HEK293 (cell line): ENCODE results near the gene PLS3.

Experiments used
- CTCF ChIA-PET: fragments of 350-600 bp; formaldehyde crosslinking; extraction: SDS; loops from one replicate; lab custom pipeline; 2021; ENCODE audit warnings: antibody characterized with exemption; lab: Yijun Ruan, JAX
- POLR2A ChIA-PET: fragments of 300-600 bp; formaldehyde crosslinking; extraction: SDS; loops from one replicate; lab custom pipeline; 2020; ENCODE audit warnings: antibody characterized with exemption, inconsistent platforms; lab: Yijun Ruan, JAX
- H3K27ac ChIP-seq: fragments of 200-500 bp; sonication (Bioruptor generic); 2 replicates; pipeline ENCODE4 v1.5.1; 2014; ENCODE audit warnings: low read depth, low read length, control low read depth, inconsistent platforms; ENCODE audit errors: extremely low read depth
- H3K36me3 ChIP-seq, 2 experiments: fragments of 200-500 bp in 1 of 2; sonication (Bioruptor generic) in 1 of 2; 1 replicate in 1 of 2; 2 replicates in 1 of 2; pipeline ENCODE4 v1.5.1; 2014 to 2017; ENCODE audit warnings: inconsistent platforms in 2 of 2, low read length in 2 of 2; ENCODE audit not compliant: control insufficient read depth in 2 of 2, insufficient read depth in 1 of 2
- H3K4me1 ChIP-seq: fragments of 200-500 bp; sonication (Bioruptor generic); 2 replicates; pipeline ENCODE4 v1.5.1; 2014; ENCODE audit warnings: mild to moderate bottlenecking, low read length, inconsistent platforms; ENCODE audit not compliant: control insufficient read depth, insufficient read depth
- H3K4me3 ChIP-seq: 2 replicates; pipeline ENCODE4 v1.5.1; 2011; ENCODE audit warnings: low read depth, mild to moderate bottlenecking, control low read depth, low read length, moderate library complexity
- H3K9me3 ChIP-seq: fragments of 200-500 bp; sonication (Bioruptor generic); 2 replicates; pipeline ENCODE4 v1.5.1; 2014; ENCODE audit warnings: low read depth, low read length, inconsistent platforms; ENCODE audit not compliant: control insufficient read depth, insufficient read depth
- EGR2 ChIP-seq: fragments of 450-650 bp; formaldehyde crosslinking; IDR thresholded peaks from 2 replicates; pipeline ENCODE4 v1.5.1; 2016; ENCODE audit warnings: low read depth, missing biosample characterization, missing genetic modification characterization
- GLIS1 ChIP-seq: fragments of 450-650 bp; formaldehyde crosslinking; IDR thresholded peaks from 2 replicates; pipeline ENCODE4 v1.5.1; 2016; ENCODE audit warnings: missing biosample characterization, missing genetic modification characterization
- GLIS2 ChIP-seq: fragments of 450-650 bp; formaldehyde crosslinking; IDR thresholded peaks from 2 replicates; pipeline ENCODE4 v1.5.1; 2016; ENCODE audit warnings: missing biosample characterization, missing genetic modification characterization
- PRDM1 ChIP-seq: fragments of 450-650 bp; formaldehyde crosslinking; IDR thresholded peaks from 2 replicates; pipeline ENCODE4; 2016; ENCODE audit warnings: missing biosample characterization, missing genetic modification characterization
- TRIM28 ChIP-seq: IDR thresholded peaks from 2 replicates; pipeline ENCODE4 v1.6.1; 2011; ENCODE audit warnings: low read length, control low read depth, borderline replicate concordance
- YY2 ChIP-seq: fragments of 450-650 bp; formaldehyde crosslinking; IDR thresholded peaks from 2 replicates; pipeline ENCODE4 v1.5.1; 2016; ENCODE audit warnings: missing biosample characterization, missing genetic modification characterization
- ZBTB21 ChIP-seq: fragments of 450-650 bp; formaldehyde crosslinking; IDR thresholded peaks from 2 replicates; pipeline ENCODE4 v1.5.1; 2017; ENCODE audit warnings: missing biosample characterization, missing genetic modification characterization
- ZFHX2 ChIP-seq: fragments of 450-650 bp; formaldehyde crosslinking; conservative IDR thresholded peaks from 2 replicates; pipeline ENCODE4 v1.5.1; 2016; ENCODE audit warnings: missing biosample characterization, missing genetic modification characterization
- ZNF10 ChIP-seq: fragments of 450-650 bp; formaldehyde crosslinking; IDR thresholded peaks from 2 replicates; pipeline ENCODE4 v1.5.1; 2017; ENCODE audit warnings: missing biosample characterization, missing genetic modification characterization
- ZNF146 ChIP-seq: fragments of 450-650 bp; formaldehyde crosslinking; IDR thresholded peaks from 2 replicates; pipeline ENCODE4 v1.5.1; 2016; ENCODE audit warnings: missing biosample characterization, missing genetic modification characterization
- ZNF335 ChIP-seq: fragments of 450-650 bp; formaldehyde crosslinking; conservative IDR thresholded peaks from 2 replicates; pipeline ENCODE4 v1.5.1; 2016; ENCODE audit warnings: missing biosample characterization, missing genetic modification characterization
- ZNF529 ChIP-seq: fragments of 450-650 bp; formaldehyde crosslinking; IDR thresholded peaks from 2 replicates; pipeline ENCODE4 v1.5.1; 2017; ENCODE audit warnings: missing genetic modification characterization, missing biosample characterization; ENCODE audit not compliant: insufficient replicate concordance
- ZNF544 ChIP-seq: fragments of 450-650 bp; formaldehyde crosslinking; IDR thresholded peaks from 2 replicates; pipeline ENCODE4 v1.5.0; 2017; ENCODE audit warnings: missing biosample characterization, missing genetic modification characterization
- ZNF624 ChIP-seq: fragments of 450-650 bp; formaldehyde crosslinking; IDR thresholded peaks from 2 replicates; pipeline ENCODE4 v1.5.1; 2017; ENCODE audit warnings: missing biosample characterization, missing genetic modification characterization
- ZNF660 ChIP-seq: fragments of 450-650 bp; IDR thresholded peaks from 2 replicates; pipeline ENCODE4 v1.5.1; 2018; ENCODE audit warnings: missing biosample characterization, mild to moderate bottlenecking, missing genetic modification characterization
- TF ChIP-seq, protein P1 (sequence below): fragments of 450-650 bp; formaldehyde crosslinking; IDR thresholded peaks from 2 replicates; pipeline ENCODE4 v1.5.1; 2016; ENCODE audit warnings: missing biosample characterization, missing genetic modification characterization
- TF ChIP-seq, protein P2 (sequence below): fragments of 450-650 bp; formaldehyde crosslinking; IDR thresholded peaks from 2 replicates; pipeline ENCODE4 v1.5.1; 2016; ENCODE audit warnings: missing biosample characterization, missing genetic modification characterization
- TF ChIP-seq, protein P3 (sequence below): fragments of 450-650 bp; formaldehyde crosslinking; IDR thresholded peaks from 2 replicates; pipeline ENCODE4 v1.5.1; 2017; ENCODE audit warnings: missing biosample characterization, missing genetic modification characterization
- TF ChIP-seq, protein P4 (sequence below): fragments of 450-650 bp; formaldehyde crosslinking; IDR thresholded peaks from 2 replicates; pipeline ENCODE4 v1.5.1; 2017; ENCODE audit warnings: missing biosample characterization, missing genetic modification characterization
- TF ChIP-seq, protein P5 (sequence below): fragments of 450-650 bp; formaldehyde crosslinking; IDR thresholded peaks from 2 replicates; pipeline ENCODE4 v1.5.1; 2016; ENCODE audit warnings: missing biosample characterization, missing genetic modification characterization
- TF ChIP-seq, protein P6 (sequence below): fragments of 450-650 bp; formaldehyde crosslinking; IDR thresholded peaks from 2 replicates; pipeline ENCODE4 v1.5.1; 2016; ENCODE audit warnings: missing biosample characterization, missing genetic modification characterization

PLS3 gene

DNA sequence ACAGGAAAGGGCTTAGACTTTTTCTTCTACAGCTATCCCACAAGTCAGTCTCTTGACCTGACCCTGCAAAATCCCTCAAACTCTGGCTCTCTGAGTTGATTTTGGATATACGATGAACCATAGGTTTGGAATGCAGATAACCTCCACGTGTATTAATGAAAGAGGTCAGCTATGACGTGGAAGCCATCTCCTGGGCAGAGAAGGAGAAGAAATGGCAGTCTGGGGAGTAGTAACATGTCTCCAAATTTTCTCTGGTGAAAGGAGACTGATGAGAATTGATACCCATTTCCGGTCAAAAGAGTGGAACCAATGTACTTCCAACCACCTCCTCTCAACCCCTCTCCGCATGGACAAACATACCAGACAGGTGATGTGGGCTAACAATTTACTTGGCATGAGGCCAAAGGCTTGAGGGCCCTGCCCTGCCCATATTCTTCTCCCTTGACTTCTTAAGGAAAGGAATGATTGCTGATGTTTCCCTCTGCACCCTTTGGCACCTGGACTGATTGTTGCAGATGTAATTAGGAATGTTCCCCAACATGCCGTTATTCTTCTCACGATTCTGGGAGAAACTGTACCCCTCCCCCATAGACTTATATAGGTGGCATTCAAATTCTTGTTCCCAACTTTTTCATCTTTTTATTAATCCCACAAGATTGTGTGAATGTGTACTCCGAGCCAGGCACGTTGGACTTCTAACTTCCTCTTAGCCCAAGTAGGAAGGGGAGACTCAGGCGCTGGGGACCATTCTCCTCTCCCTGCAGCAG is 580 bp upstream of the PLS3 start (continued):
- 0 out of 2 replicates have a peak, but pooled peaks have one; percentile 63 for TF ChIP-seq ZBTB21 (tag by site-specific recombination)
- TF ChIP-seq PRDM1 (tag by site-specific recombination), result peak; percentile 83
- 0 out of 2 replicates have a peak, but pooled peaks have one; percentile 51 for TF ChIP-seq ZNF544 (tag by site-specific recombination)
- TF ChIP-seq ZNF529 (tag by site-specific recombination), result peak; percentile 22
- peak; percentile 95 for TF ChIP-seq ZNF335 (tag by site-specific recombination)
- TF ChIP-seq, protein P1, sequence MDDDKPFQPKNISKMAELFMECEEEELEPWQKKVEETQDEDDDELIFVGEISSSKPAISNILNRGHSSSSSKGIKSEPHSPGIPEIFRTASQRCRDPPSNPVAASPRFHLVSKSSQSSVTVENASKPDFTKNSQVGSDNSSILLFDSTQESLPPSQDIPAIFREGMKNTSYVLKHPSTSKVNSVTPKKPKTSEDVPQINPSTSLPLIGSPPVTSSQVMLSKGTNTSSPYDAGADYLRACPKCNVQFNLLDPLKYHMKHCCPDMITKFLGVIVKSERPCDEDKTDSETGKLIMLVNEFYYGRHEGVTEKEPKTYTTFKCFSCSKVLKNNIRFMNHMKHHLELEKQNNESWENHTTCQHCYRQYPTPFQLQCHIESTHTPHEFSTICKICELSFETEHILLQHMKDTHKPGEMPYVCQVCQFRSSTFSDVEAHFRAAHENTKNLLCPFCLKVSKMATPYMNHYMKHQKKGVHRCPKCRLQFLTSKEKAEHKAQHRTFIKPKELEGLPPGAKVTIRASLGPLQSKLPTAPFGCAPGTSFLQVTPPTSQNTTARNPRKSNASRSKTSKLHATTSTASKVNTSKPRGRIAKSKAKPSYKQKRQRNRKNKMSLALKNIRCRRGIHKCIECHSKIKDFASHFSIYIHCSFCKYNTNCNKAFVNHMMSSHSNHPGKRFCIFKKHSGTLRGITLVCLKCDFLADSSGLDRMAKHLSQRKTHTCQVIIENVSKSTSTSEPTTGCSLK (tag by site-specific recombination), result no peak
- TF ChIP-seq, protein P2, sequence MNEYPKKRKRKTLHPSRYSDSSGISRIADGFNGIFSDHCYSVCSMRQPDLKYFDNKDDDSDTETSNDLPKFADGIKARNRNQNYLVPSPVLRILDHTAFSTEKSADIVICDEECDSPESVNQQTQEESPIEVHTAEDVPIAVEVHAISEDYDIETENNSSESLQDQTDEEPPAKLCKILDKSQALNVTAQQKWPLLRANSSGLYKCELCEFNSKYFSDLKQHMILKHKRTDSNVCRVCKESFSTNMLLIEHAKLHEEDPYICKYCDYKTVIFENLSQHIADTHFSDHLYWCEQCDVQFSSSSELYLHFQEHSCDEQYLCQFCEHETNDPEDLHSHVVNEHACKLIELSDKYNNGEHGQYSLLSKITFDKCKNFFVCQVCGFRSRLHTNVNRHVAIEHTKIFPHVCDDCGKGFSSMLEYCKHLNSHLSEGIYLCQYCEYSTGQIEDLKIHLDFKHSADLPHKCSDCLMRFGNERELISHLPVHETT, result peak; percentile 38; the same call in 1 of the 2 replicates
- TF ChIP-seq, protein P3, sequence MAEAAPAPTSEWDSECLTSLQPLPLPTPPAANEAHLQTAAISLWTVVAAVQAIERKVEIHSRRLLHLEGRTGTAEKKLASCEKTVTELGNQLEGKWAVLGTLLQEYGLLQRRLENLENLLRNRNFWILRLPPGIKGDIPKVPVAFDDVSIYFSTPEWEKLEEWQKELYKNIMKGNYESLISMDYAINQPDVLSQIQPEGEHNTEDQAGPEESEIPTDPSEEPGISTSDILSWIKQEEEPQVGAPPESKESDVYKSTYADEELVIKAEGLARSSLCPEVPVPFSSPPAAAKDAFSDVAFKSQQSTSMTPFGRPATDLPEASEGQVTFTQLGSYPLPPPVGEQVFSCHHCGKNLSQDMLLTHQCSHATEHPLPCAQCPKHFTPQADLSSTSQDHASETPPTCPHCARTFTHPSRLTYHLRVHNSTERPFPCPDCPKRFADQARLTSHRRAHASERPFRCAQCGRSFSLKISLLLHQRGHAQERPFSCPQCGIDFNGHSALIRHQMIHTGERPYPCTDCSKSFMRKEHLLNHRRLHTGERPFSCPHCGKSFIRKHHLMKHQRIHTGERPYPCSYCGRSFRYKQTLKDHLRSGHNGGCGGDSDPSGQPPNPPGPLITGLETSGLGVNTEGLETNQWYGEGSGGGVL, result no peak
- TF ChIP-seq GLIS1, result peak; percentile 37; the same call in 1 of the 2 replicates
- TF ChIP-seq, protein P4, sequence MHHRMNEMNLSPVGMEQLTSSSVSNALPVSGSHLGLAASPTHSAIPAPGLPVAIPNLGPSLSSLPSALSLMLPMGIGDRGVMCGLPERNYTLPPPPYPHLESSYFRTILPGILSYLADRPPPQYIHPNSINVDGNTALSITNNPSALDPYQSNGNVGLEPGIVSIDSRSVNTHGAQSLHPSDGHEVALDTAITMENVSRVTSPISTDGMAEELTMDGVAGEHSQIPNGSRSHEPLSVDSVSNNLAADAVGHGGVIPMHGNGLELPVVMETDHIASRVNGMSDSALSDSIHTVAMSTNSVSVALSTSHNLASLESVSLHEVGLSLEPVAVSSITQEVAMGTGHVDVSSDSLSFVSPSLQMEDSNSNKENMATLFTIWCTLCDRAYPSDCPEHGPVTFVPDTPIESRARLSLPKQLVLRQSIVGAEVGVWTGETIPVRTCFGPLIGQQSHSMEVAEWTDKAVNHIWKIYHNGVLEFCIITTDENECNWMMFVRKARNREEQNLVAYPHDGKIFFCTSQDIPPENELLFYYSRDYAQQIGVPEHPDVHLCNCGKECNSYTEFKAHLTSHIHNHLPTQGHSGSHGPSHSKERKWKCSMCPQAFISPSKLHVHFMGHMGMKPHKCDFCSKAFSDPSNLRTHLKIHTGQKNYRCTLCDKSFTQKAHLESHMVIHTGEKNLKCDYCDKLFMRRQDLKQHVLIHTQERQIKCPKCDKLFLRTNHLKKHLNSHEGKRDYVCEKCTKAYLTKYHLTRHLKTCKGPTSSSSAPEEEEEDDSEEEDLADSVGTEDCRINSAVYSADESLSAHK (tag by site-specific recombination), result no peak
- peak; percentile 44; the same call in 1 of the 2 replicates for TF ChIP-seq TRIM28

DNA sequence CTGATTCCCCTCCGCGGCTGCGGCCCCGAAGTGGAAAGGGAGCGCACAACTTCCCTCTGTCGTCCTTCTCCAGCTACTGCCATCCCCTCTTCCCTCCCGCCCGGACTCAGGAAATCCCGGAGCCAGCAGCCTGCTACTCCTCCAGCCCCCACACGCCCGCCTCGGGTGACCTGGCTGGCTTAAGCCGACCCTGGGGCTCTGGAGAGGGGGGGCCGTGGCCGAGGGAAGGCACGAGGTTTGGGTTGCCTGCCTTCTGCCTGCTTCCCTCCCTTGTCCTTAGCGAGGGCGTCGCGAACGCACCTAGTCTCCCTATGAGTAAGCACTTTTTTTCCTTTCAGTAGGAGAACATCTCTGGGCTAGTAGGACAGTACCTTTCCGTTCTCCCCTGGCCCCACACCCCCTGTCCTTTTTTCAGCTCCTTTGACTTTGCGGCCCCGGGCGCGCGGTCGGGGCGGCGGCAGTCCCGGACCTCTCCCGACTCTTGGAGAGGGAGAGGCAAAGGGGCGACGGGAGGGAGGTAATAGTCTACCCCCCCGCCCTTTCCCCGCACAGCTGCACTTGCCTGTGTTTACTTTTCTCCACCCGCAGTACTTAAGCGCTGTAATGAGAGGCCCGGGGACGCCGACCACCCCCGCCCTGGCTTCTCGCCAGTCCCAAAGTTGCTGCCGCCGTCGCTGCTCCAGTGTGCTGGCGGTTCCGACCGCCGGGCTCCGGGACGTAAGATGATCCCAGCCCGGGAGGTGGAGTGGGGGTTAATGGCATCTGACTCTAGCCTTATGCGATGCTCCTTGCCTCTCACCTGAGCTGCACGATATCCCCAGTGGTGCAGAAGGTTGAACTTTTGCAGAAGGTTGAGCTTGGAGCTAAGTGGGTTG is 868 bp downstream of the PLS3 start:
- Histone ChIP-seq H3K4me3 (peak overlapping the region; percentile 91), H3K4me1 (peaks cover 4% of the 10 kb centered on the region; the same call in 1 of the 2 replicates), H3K36me3 (peaks cover 0 to 10% of the 10 kb centered on the region in 2 experiments; a peak in 1 of 3 replicates), H3K9me3 (no peaks in the 10 kb centered on the region), H3K27ac (peak overlapping the region; percentile 95)
- ChIA-PET POLR2A (interaction anchor here (0.6 to 2.6 kb wide), 14 partner anchors 9 to 385 kb away, joined by 3 to 15 read pairs (median 4); no protein-coding TSS in a partner anchor), CTCF (interaction anchor here (0.6 to 1.7 kb wide), 6 partner anchors 19 to 231 kb away, joined by 3 to 5 read pairs (median 3); no protein-coding TSS in a partner anchor)
- TF ChIP-seq ZNF624 (tag by site-specific recombination), result no peak
- peak; percentile 94 for TF ChIP-seq GLIS1
- no peak for TF ChIP-seq YY2 (tag by site-specific recombination)
- peak; percentile 37; the same call in 1 of the 2 replicates for TF ChIP-seq ZNF660
- peak; percentile 89 for TF ChIP-seq ZFHX2 (tag by site-specific recombination)
- no peak for TF ChIP-seq ZNF10 (tag by site-specific recombination)
- TF ChIP-seq ZNF146 (tag by site-specific recombination), result no peak
- TF ChIP-seq GLIS2 (tag by site-specific recombination), result peak; percentile 70; the same call in 1 of the 2 replicates
- TF ChIP-seq EGR2 (tag by site-specific recombination), result peak; percentile 89
- TF ChIP-seq, protein P5, sequence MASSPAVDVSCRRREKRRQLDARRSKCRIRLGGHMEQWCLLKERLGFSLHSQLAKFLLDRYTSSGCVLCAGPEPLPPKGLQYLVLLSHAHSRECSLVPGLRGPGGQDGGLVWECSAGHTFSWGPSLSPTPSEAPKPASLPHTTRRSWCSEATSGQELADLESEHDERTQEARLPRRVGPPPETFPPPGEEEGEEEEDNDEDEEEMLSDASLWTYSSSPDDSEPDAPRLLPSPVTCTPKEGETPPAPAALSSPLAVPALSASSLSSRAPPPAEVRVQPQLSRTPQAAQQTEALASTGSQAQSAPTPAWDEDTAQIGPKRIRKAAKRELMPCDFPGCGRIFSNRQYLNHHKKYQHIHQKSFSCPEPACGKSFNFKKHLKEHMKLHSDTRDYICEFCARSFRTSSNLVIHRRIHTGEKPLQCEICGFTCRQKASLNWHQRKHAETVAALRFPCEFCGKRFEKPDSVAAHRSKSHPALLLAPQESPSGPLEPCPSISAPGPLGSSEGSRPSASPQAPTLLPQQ (tag by site-specific recombination), result no peak
- TF ChIP-seq, protein P6, sequence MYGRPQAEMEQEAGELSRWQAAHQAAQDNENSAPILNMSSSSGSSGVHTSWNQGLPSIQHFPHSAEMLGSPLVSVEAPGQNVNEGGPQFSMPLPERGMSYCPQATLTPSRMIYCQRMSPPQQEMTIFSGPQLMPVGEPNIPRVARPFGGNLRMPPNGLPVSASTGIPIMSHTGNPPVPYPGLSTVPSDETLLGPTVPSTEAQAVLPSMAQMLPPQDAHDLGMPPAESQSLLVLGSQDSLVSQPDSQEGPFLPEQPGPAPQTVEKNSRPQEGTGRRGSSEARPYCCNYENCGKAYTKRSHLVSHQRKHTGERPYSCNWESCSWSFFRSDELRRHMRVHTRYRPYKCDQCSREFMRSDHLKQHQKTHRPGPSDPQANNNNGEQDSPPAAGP (tag by site-specific recombination), result peak; percentile 39; the same call in 1 of the 2 replicates
